HCT116 (cell line): ENCODE measurements around the gene FTO. TPM values are rescaled to one million over a fixed set of nuclear protein-coding genes. Genes with fewer than 3 reads are reported as not detected.

Experiments used
- ATAC-seq: fragments of 200-7000 bp; cut with Tn5 transposase; 2 replicates; pipeline ENCODE4 v1.9.1; 2020; ENCODE audit warnings: mild to moderate bottlenecking, moderate library complexity
- BruUV-seq: library from RNA; stranded (reverse); fragments of 400-500 nt; replicated peaks from 2 replicates; lab custom pipeline; 2021; lab: Mats Ljungman, UMichigan
- CTCF ChIA-PET: fragments of 300-600 bp; sonication (Branson Sonifier 250); formaldehyde crosslinking; loops from one replicate; lab custom pipeline; 2021; ENCODE audit warnings: antibody characterized with exemption; lab: Charles Lee
- POLR2A ChIA-PET: fragments of 300-600, 350-600 bp; sonication (Branson Sonifier 250); formaldehyde crosslinking; loops from one replicate; lab custom pipeline; 2021; ENCODE audit warnings: antibody characterized with exemption; lab: Charles Lee
- RAD21 ChIA-PET, 2 experiments: fragments of 300-600 bp; sonication (Branson Sonifier 250); formaldehyde crosslinking; loops; one replicate each; lab custom pipeline; 2023; ENCODE audit warnings: low total read pairs in 2 of 2; ENCODE audit not compliant: uncharacterized antibody in 2 of 2, unreplicated experiment in 2 of 2, low non-redundant PET in 1 of 2; lab: Charles Lee
- DNase-seq: peaks from one replicate; pipeline ENCODE4 v3.0.0-alpha.2; 2010; ENCODE audit warnings: low read depth, low spot score
- H2AFZ ChIP-seq: fragments of 200-600 bp; shearing (Covaris generic), sonication (generic); 2 replicates; pipeline ENCODE4 v1.6.1; 2017; ENCODE audit warnings: low read depth, mixed run types, mixed read lengths, antibody characterized with exemption, low read length; ENCODE audit not compliant: poor library complexity, severe bottlenecking
- H3K27ac ChIP-seq: 2 replicates; pipeline ENCODE4 v1.5.1; 2012; ENCODE audit warnings: low read depth, low read length
- H3K27me3 ChIP-seq: fragments of 200-600 bp; sonication (generic); 2 replicates; pipeline ENCODE4 v1.6.1; 2016; ENCODE audit warnings: mixed run types, low read length, mixed read lengths; ENCODE audit not compliant: insufficient read depth
- H3K36me3 ChIP-seq, 2 experiments: fragments of 200-500 bp in 1 of 2; fragments of 200-600 bp in 1 of 2; sonication (Bioruptor generic) in 1 of 2; sonication (generic) in 1 of 2; 2 replicates each; pipeline versions ENCODE4 v1.5.1 to v1.6.1; 2014 to 2016; ENCODE audit warnings: low read length in 2 of 2, inconsistent platforms in 1 of 2, mixed read lengths in 1 of 2, mixed run types in 1 of 2; ENCODE audit not compliant: insufficient read depth in 2 of 2, control insufficient read depth in 1 of 2
- H3K4me1 ChIP-seq, 2 experiments: fragments of 200-600 bp in 1 of 2; sonication (generic) in 1 of 2; 2 replicates each; pipeline versions ENCODE4 v1.5.1 to v1.6.1; 2012 to 2017; ENCODE audit warnings: low read length in 2 of 2, inconsistent platforms in 1 of 2, mild to moderate bottlenecking in 1 of 2, mixed read lengths in 1 of 2, mixed run types in 1 of 2, moderate library complexity in 1 of 2; ENCODE audit not compliant: insufficient read depth in 2 of 2, control insufficient read depth in 1 of 2
- H3K4me2 ChIP-seq: fragments of 200-600 bp; sonication (generic); 2 replicates; pipeline ENCODE4 v1.6.1; 2017; ENCODE audit warnings: mixed run types, low read length, mixed read lengths
- H3K4me3 ChIP-seq, 2 experiments: fragments of 200-600 bp in 1 of 2; sonication (generic) in 1 of 2; replicated peaks in 1 of 2; 2 replicates each; pipeline ENCODE4 v1.5.1; 2011 to 2016; ENCODE audit warnings: low read length in 2 of 2, control low read depth in 1 of 2, low read depth in 1 of 2, mild to moderate bottlenecking in 1 of 2, mixed read lengths in 1 of 2, mixed run types in 1 of 2
- H3K79me2 ChIP-seq: fragments of 200-600 bp; sonication (generic); 2 replicates; pipeline ENCODE4 v1.6.1; 2017; ENCODE audit warnings: mild to moderate bottlenecking, mixed run types, low read length, moderate library complexity, mixed read lengths; ENCODE audit not compliant: insufficient read depth
- H3K9ac ChIP-seq: fragments of 200-600 bp; sonication (generic); 2 replicates; pipeline ENCODE4 v1.6.1; 2016; ENCODE audit warnings: low read length, mixed read lengths
- H3K9me2 ChIP-seq: fragments of 200-600 bp; sonication (generic), shearing (Covaris generic); 2 replicates; pipeline ENCODE4 v1.6.1; 2017; ENCODE audit warnings: mixed run types, mild to moderate bottlenecking, moderate library complexity; ENCODE audit not compliant: insufficient read depth
- H3K9me3 ChIP-seq, 2 experiments: fragments of 200-500 bp in 1 of 2; fragments of 200-600 bp in 1 of 2; sonication (Bioruptor generic) in 1 of 2; sonication (generic) in 1 of 2; 2 replicates each; pipeline ENCODE4 v1.6.1; 2014 to 2017; ENCODE audit warnings: low read length in 2 of 2, mixed read lengths in 2 of 2, inconsistent platforms in 1 of 2, low read depth in 1 of 2, mild to moderate bottlenecking in 1 of 2, mixed run types in 1 of 2, moderate library complexity in 1 of 2; ENCODE audit not compliant: control insufficient read depth in 1 of 2, insufficient read depth in 1 of 2
- H4K20me1 ChIP-seq: fragments of 200-600 bp; sonication (generic), shearing (Covaris generic); 2 replicates; pipeline ENCODE4 v1.6.1; 2017; ENCODE audit warnings: mixed run types, mild to moderate bottlenecking, moderate library complexity; ENCODE audit not compliant: insufficient read depth
- CBX3 ChIP-seq: IDR thresholded peaks from 2 replicates; pipeline ENCODE4 v1.6.1; 2012; ENCODE audit warnings: low read depth
- CEBPB ChIP-seq: IDR thresholded peaks from 2 replicates; pipeline ENCODE4 v1.6.1; 2012; ENCODE audit warnings: low read depth
- EGR1 ChIP-seq: IDR thresholded peaks from 2 replicates; pipeline ENCODE4 v1.6.1; 2012; ENCODE audit warnings: low read depth
- ELF1 ChIP-seq: IDR thresholded peaks from 2 replicates; pipeline ENCODE4 v1.6.1; 2012; ENCODE audit warnings: low read depth, borderline replicate concordance
- EZH2phosphoT487 ChIP-seq: fragments of 200-600 bp; IDR thresholded peaks from 2 replicates; pipeline ENCODE4 v1.6.1; 2018; ENCODE audit warnings: antibody characterized with exemption, borderline replicate concordance
- RAD21 ChIP-seq: IDR thresholded peaks from 2 replicates; pipeline ENCODE4 v1.6.1; 2012; ENCODE audit warnings: low read depth, mild to moderate bottlenecking
- SIN3A ChIP-seq: IDR thresholded peaks from 2 replicates; pipeline ENCODE4 v1.6.1; 2012; ENCODE audit warnings: low read depth
- SRF ChIP-seq: IDR thresholded peaks from 2 replicates; pipeline ENCODE4 v1.6.1; 2012; ENCODE audit warnings: low read depth
- TCF7L2 ChIP-seq: IDR thresholded peaks from 2 replicates; pipeline ENCODE4 v1.7.0; 2011; ENCODE audit warnings: borderline replicate concordance, inconsistent platforms; ENCODE audit not compliant: insufficient read depth, insufficient read length; ENCODE audit errors: extremely low read depth
- intact Hi-C: fragments of 100-400 bp; cut with micrococcal nuclease; formaldehyde crosslinking; loops from 2 replicates; pipeline ENCODE4 v1.10.0; 2022
- total RNA-seq: library from RNA; stranded (reverse); gene quantifications from one replicate; pipeline ENCODE4 v1.2.1, GENCODE V29; 2021; ENCODE audit not compliant: unreplicated experiment
- TF ChIP-seq, protein P1 (sequence below): IDR thresholded peaks from 2 replicates; pipeline ENCODE4 v1.6.1; 2011; ENCODE audit warnings: mild to moderate bottlenecking, low read length, moderate library complexity; ENCODE audit not compliant: insufficient replicate concordance; ENCODE audit errors: extremely low read depth

Gene FTO
- total RNA-seq, 1 experiment from 2014 or later: 55.2 TPM

DNA sequence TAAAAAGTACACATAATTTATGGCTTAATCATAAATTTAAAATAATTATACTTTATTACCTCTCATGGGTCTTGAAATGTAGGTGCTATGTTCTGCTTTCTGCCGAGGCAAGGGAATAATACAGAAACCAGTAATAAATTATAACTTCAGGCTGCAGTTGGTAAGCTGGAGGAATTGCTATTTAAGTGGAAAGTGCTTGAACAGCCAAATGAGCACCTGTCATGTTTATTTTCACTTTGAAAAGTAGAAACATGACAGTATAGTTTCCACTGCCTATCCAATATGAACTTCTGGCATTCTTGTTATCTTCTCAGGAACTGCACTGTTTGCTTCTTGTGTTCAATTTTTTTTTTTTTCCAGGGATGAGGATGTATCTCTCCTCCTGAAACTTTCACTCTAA is 146.0 kb downstream of the FTO start:
- no TSS peak for BruUV-seq
- no peak overlapping the region for H3K4me2 ChIP-seq
- H2AFZ ChIP-seq: no peak overlapping the region
- H3K4me3 ChIP-seq: no peak overlapping the region
- no peaks in the 10 kb centered on the region for H3K9me3 ChIP-seq
- no peak overlapping the region for H3K27ac ChIP-seq
- intact Hi-C loops: no loop called here
- no peak overlapping the region for H3K9ac ChIP-seq
- H3K27me3 ChIP-seq: no peaks in the 10 kb centered on the region
- POLR2A ChIA-PET: no interaction called here
- RAD21 ChIA-PET: no interaction called here
- H3K9me2 ChIP-seq: no peaks in the 10 kb centered on the region
- H4K20me1 ChIP-seq: no peaks in the 10 kb centered on the region
- ATAC-seq (no peak), DNase-seq (no peak)
- H3K79me2 ChIP-seq: no peaks in the 10 kb centered on the region
- H3K4me1 ChIP-seq: no peaks in the 10 kb centered on the region
- CTCF ChIA-PET: no interaction called here
- H3K36me3 ChIP-seq: no peaks in the 10 kb centered on the region
- TF ChIP-seq RAD21: no peak
- TF ChIP-seq CEBPB: no peak
- no peak for TF ChIP-seq CBX3
- TF ChIP-seq, protein P1, sequence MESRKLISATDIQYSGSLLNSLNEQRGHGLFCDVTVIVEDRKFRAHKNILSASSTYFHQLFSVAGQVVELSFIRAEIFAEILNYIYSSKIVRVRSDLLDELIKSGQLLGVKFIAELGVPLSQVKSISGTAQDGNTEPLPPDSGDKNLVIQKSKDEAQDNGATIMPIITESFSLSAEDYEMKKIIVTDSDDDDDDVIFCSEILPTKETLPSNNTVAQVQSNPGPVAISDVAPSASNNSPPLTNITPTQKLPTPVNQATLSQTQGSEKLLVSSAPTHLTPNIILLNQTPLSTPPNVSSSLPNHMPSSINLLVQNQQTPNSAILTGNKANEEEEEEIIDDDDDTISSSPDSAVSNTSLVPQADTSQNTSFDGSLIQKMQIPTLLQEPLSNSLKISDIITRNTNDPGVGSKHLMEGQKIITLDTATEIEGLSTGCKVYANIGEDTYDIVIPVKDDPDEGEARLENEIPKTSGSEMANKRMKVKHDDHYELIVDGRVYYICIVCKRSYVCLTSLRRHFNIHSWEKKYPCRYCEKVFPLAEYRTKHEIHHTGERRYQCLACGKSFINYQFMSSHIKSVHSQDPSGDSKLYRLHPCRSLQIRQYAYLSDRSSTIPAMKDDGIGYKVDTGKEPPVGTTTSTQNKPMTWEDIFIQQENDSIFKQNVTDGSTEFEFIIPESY: no peak
- no peak for TF ChIP-seq TCF7L2
- no peak for TF ChIP-seq EZH2phosphoT487

DNA sequence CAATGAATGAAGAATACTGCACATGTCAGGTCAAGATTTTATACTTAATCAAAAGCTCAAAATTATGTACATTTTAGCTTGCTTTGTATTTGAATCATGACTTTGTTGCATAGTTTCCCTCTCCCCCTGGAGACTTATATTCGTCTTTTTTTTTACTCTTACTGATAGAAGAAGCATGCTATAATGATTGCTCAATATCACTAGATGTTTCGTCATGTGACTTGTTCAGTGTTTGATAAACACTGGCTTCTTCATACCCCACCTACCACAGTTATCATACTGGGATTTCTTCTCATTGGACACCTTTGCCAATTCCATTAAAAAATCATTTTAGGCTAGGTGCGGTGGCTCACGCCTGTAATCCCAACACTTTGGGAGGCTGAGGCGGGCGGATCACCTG is 148.7 kb downstream of the FTO start:
- ATAC-seq: no peak

More for the DNA sequence above, 148.7 kb downstream of the FTO start:
- Histone ChIP-seq H2AFZ (no peak overlapping the region), H3K27ac (no peak overlapping the region), H3K9ac (no peak overlapping the region), H3K9me3 (no peaks in the 10 kb centered on the region), H3K9me2 (no peaks in the 10 kb centered on the region), H3K79me2 (no peaks in the 10 kb centered on the region), H3K27me3 (no peaks in the 10 kb centered on the region), H4K20me1 (no peaks in the 10 kb centered on the region), H3K4me3 (no peak overlapping the region), H3K36me3 (no peaks in the 10 kb centered on the region), H3K4me2 (no peak overlapping the region), H3K4me1 (no peaks in the 10 kb centered on the region)
- ChIA-PET CTCF (no interaction called here), POLR2A (no interaction called here), RAD21 (no interaction called here)
- no peak for TF ChIP-seq SIN3A
- TF ChIP-seq ELF1: no peak
- TF ChIP-seq EGR1: no peak
- TF ChIP-seq, protein P1: no peak
- TF ChIP-seq SRF: no peak
- no peak for DNase-seq
- BruUV-seq: no TSS peak
- intact Hi-C loops: no loop called here
